SH-SY5Y (cell line): ENCODE measurements around the gene ADAD2.

Experiments
- GATA2 ChIP-seq: IDR thresholded peaks from 2 replicates; pipeline ENCODE4 v1.6.1; 2011; ENCODE audit warnings: mild to moderate bottlenecking, low read depth, low read length
- GATA3 ChIP-seq: IDR thresholded peaks from 2 replicates; pipeline ENCODE4 v1.6.1; 2011; ENCODE audit warnings: low read depth, mild to moderate bottlenecking, low read length, moderate library complexity

- no peak for TF ChIP-seq GATA2
- TF ChIP-seq GATA3 = no peak
Observed at GRCh38 chr16:84176192-84177053, 14.5 kb upstream of the ADAD2 start.
